ENCODE results near the gene PVR.
"Not testable (repeated sequence)": the region's sequence is repeated elsewhere in the genome, so short reads cannot be mapped to it uniquely, and the experiment has no call there.

DNA sequence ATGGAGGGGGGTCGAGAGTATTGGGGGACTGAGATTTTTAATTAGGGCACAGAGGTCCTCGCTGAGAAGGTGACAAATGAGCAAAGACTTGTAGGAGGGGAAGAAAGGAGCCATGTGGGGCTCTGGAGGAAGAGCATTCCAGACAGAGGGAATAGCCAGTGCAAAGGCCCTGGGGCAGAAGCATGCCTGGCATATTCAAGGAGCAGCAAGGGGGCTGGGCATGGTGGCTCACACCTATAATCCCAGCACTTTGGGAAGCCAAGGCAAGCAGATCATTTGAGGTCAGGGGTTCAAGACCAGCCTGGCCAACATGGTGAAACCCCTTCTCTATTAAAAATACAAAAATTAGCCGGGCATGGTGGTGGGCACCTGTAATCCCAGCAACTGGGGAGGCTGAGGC, 40.7 kb downstream of the PVR start:
- not testable (repeated sequence) for TF ChIP-seq POLR2A, POLR2AphosphoS5 (IDR thresholded peaks at IDR 0.05)
- TF ChIP-seq, protein P1, sequence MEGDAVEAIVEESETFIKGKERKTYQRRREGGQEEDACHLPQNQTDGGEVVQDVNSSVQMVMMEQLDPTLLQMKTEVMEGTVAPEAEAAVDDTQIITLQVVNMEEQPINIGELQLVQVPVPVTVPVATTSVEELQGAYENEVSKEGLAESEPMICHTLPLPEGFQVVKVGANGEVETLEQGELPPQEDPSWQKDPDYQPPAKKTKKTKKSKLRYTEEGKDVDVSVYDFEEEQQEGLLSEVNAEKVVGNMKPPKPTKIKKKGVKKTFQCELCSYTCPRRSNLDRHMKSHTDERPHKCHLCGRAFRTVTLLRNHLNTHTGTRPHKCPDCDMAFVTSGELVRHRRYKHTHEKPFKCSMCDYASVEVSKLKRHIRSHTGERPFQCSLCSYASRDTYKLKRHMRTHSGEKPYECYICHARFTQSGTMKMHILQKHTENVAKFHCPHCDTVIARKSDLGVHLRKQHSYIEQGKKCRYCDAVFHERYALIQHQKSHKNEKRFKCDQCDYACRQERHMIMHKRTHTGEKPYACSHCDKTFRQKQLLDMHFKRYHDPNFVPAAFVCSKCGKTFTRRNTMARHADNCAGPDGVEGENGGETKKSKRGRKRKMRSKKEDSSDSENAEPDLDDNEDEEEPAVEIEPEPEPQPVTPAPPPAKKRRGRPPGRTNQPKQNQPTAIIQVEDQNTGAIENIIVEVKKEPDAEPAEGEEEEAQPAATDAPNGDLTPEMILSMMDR (IDR thresholded peaks at IDR 0.05), result not testable (repeated sequence)

All from gastroesophageal sphincter (tissue), 3 donors.